Measurements from ENCODE around the gene EIF4A2.

EIF4A2 gene

GRCh38 chr3:186757686-186758220, 25.6 kb upstream of the EIF4A2 start:
- Histone ChIP-seq H3K4me1 (ENCODE audit: low read length) (no peaks in the 10 kb centered on the region), H3K36me3 (replicated peaks; ENCODE audit: insufficient read depth, low read length) (no peaks in the 10 kb centered on the region), H3K4me2 (ENCODE audit: low read depth, low read length) (no peak overlapping the region), H3K79me2 (ENCODE audit: low read length) (no peaks in the 10 kb centered on the region), H2AFZ (ENCODE audit: low read length) (no peak overlapping the region), H3K9me2 (replicated peaks; ENCODE audit: insufficient read depth, low read length) (no peaks in the 10 kb centered on the region), H3K27me3 (replicated peaks; ENCODE audit: insufficient read depth, low read length) (no peaks in the 10 kb centered on the region), H3K9ac (ENCODE audit: low read length) (no peak overlapping the region), H3K27ac (ENCODE audit: low read length) (no peak overlapping the region), H4K20me1 (ENCODE audit: insufficient read depth, low read length) (no peaks in the 10 kb centered on the region), H3K4me3 (ENCODE audit: low read length) (no peak overlapping the region), H3K9me3 (replicated peaks; ENCODE audit: insufficient read depth, low read length) (no peaks in the 10 kb centered on the region), H3F3A (ENCODE audit: insufficient read depth, low read length) (no peaks in the 10 kb centered on the region)
- DNase-seq = no peak
- no peak for TF ChIP-seq EZH2phosphoT487 (IDR thresholded peaks at IDR 0.05; ENCODE audit: low read length)
- TF ChIP-seq, protein P1, sequence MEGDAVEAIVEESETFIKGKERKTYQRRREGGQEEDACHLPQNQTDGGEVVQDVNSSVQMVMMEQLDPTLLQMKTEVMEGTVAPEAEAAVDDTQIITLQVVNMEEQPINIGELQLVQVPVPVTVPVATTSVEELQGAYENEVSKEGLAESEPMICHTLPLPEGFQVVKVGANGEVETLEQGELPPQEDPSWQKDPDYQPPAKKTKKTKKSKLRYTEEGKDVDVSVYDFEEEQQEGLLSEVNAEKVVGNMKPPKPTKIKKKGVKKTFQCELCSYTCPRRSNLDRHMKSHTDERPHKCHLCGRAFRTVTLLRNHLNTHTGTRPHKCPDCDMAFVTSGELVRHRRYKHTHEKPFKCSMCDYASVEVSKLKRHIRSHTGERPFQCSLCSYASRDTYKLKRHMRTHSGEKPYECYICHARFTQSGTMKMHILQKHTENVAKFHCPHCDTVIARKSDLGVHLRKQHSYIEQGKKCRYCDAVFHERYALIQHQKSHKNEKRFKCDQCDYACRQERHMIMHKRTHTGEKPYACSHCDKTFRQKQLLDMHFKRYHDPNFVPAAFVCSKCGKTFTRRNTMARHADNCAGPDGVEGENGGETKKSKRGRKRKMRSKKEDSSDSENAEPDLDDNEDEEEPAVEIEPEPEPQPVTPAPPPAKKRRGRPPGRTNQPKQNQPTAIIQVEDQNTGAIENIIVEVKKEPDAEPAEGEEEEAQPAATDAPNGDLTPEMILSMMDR (IDR thresholded peaks at IDR 0.05; ENCODE audit: low read length) = no peak
- TF ChIP-seq EZH2 (optimal IDR thresholded peaks at IDR 0.05; ENCODE audit: low read depth, low read length) = no peak

GRCh38 chr3:186759231-186759930, 24.0 kb upstream of the EIF4A2 start:
- Histone ChIP-seq H4K20me1 (ENCODE audit: insufficient read depth, low read length) (no peaks in the 10 kb centered on the region), H3K27me3 (replicated peaks; ENCODE audit: insufficient read depth, low read length) (no peaks in the 10 kb centered on the region), H3K27ac (ENCODE audit: low read length) (no peak overlapping the region), H3K36me3 (replicated peaks; ENCODE audit: insufficient read depth, low read length) (no peaks in the 10 kb centered on the region), H3K9me3 (replicated peaks; ENCODE audit: insufficient read depth, low read length) (no peaks in the 10 kb centered on the region), H3K9me2 (replicated peaks; ENCODE audit: insufficient read depth, low read length) (no peaks in the 10 kb centered on the region), H3K4me1 (ENCODE audit: low read length) (no peaks in the 10 kb centered on the region), H3K4me2 (ENCODE audit: low read depth, low read length) (no peak overlapping the region), H2AFZ (ENCODE audit: low read length) (no peak overlapping the region), H3K79me2 (ENCODE audit: low read length) (no peaks in the 10 kb centered on the region), H3K9ac (ENCODE audit: low read length) (no peak overlapping the region), H3K4me3 (ENCODE audit: low read length) (no peak overlapping the region), H3F3A (ENCODE audit: insufficient read depth, low read length) (no peaks in the 10 kb centered on the region)
- DNase-seq = no peak
- TF ChIP-seq EZH2 (optimal IDR thresholded peaks at IDR 0.05; ENCODE audit: low read depth, low read length) = no peak
- TF ChIP-seq, protein P1 (IDR thresholded peaks at IDR 0.05; ENCODE audit: low read length) = no peak
- no peak for TF ChIP-seq EZH2phosphoT487 (IDR thresholded peaks at IDR 0.05; ENCODE audit: low read length)

- Histone ChIP-seq H3K4me3 (ENCODE audit: low read length) (no peak overlapping the region), H3K27me3 (replicated peaks; ENCODE audit: insufficient read depth, low read length) (no peaks in the 10 kb centered on the region), H2AFZ (ENCODE audit: low read length) (no peak overlapping the region), H3K27ac (ENCODE audit: low read length) (no peak overlapping the region), H3K79me2 (ENCODE audit: low read length) (no peaks in the 10 kb centered on the region), H3K4me2 (ENCODE audit: low read depth, low read length) (no peak overlapping the region), H3F3A (ENCODE audit: insufficient read depth, low read length) (no peaks in the 10 kb centered on the region), H3K9me2 (replicated peaks; ENCODE audit: insufficient read depth, low read length) (no peaks in the 10 kb centered on the region), H3K9ac (ENCODE audit: low read length) (no peak overlapping the region), H3K9me3 (replicated peaks; ENCODE audit: insufficient read depth, low read length) (no peaks in the 10 kb centered on the region), H3K36me3 (replicated peaks; ENCODE audit: insufficient read depth, low read length) (no peaks in the 10 kb centered on the region), H4K20me1 (ENCODE audit: insufficient read depth, low read length) (no peaks in the 10 kb centered on the region), H3K4me1 (ENCODE audit: low read length) (no peaks in the 10 kb centered on the region)
- DNase-seq = no peak
- TF ChIP-seq EZH2phosphoT487 (IDR thresholded peaks at IDR 0.05; ENCODE audit: low read length) = no peak
- TF ChIP-seq EZH2 (optimal IDR thresholded peaks at IDR 0.05; ENCODE audit: low read depth, low read length) = no peak
- TF ChIP-seq, protein P1 (IDR thresholded peaks at IDR 0.05; ENCODE audit: low read length) = no peak
These were observed 23.1 kb upstream of the EIF4A2 start for GRCh38 chr3:186760141-186760833.
